Panc1 (cell line): ENCODE data around the gene ATP9A.
"Not testable (repeated sequence)": the region's sequence is repeated elsewhere in the genome, so short reads cannot be mapped to it uniquely, and the experiment has no call there.

Experiments used
- TF ChIP-seq, protein P1 (sequence below): fragments of 450-650 bp; IDR thresholded peaks from 2 replicates; pipeline ENCODE4 v1.5.1; 2017; ENCODE audit warnings: mild to moderate bottlenecking
- TF ChIP-seq, protein P2 (sequence below), 2 experiments: IDR thresholded peaks; 2 replicates each; pipeline ENCODE4 v1.6.1; 2011 to 2012; ENCODE audit warnings: low read depth in 2 of 2, control low read depth in 1 of 2, low read length in 1 of 2, mild to moderate bottlenecking in 1 of 2, moderate library complexity in 1 of 2; ENCODE audit not compliant: insufficient read depth in 1 of 2

DNA sequence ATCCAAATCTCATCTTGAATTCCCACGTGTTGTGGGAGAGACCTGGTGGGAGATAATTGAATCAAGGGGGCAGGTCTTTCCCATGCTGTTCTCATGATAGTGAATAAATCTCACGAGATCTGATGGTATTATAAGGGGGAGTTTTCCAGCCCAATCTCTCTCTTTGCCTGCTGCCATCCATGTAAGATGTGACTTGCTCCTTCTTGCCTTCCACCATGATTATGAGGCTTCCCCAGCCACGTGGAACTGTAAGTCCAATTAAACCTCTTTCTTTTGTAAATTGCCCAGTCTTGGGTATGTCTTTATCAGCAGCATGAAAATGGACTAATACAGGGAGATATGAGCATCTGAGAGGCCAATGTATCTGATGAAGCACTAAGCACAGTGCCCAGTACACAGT lies 199.7 kb downstream of the ATP9A start:
- TF ChIP-seq, protein P1, sequence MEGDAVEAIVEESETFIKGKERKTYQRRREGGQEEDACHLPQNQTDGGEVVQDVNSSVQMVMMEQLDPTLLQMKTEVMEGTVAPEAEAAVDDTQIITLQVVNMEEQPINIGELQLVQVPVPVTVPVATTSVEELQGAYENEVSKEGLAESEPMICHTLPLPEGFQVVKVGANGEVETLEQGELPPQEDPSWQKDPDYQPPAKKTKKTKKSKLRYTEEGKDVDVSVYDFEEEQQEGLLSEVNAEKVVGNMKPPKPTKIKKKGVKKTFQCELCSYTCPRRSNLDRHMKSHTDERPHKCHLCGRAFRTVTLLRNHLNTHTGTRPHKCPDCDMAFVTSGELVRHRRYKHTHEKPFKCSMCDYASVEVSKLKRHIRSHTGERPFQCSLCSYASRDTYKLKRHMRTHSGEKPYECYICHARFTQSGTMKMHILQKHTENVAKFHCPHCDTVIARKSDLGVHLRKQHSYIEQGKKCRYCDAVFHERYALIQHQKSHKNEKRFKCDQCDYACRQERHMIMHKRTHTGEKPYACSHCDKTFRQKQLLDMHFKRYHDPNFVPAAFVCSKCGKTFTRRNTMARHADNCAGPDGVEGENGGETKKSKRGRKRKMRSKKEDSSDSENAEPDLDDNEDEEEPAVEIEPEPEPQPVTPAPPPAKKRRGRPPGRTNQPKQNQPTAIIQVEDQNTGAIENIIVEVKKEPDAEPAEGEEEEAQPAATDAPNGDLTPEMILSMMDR = not testable (repeated sequence)
- TF ChIP-seq, protein P2, sequence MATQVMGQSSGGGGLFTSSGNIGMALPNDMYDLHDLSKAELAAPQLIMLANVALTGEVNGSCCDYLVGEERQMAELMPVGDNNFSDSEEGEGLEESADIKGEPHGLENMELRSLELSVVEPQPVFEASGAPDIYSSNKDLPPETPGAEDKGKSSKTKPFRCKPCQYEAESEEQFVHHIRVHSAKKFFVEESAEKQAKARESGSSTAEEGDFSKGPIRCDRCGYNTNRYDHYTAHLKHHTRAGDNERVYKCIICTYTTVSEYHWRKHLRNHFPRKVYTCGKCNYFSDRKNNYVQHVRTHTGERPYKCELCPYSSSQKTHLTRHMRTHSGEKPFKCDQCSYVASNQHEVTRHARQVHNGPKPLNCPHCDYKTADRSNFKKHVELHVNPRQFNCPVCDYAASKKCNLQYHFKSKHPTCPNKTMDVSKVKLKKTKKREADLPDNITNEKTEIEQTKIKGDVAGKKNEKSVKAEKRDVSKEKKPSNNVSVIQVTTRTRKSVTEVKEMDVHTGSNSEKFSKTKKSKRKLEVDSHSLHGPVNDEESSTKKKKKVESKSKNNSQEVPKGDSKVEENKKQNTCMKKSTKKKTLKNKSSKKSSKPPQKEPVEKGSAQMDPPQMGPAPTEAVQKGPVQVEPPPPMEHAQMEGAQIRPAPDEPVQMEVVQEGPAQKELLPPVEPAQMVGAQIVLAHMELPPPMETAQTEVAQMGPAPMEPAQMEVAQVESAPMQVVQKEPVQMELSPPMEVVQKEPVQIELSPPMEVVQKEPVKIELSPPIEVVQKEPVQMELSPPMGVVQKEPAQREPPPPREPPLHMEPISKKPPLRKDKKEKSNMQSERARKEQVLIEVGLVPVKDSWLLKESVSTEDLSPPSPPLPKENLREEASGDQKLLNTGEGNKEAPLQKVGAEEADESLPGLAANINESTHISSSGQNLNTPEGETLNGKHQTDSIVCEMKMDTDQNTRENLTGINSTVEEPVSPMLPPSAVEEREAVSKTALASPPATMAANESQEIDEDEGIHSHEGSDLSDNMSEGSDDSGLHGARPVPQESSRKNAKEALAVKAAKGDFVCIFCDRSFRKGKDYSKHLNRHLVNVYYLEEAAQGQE (IDR thresholded peaks at IDR 0.05; ENCODE audit: insufficient read depth in 1 of 2, low read depth in 2 of 2, low read length in 1 of 2) = not testable (repeated sequence)
